RKO (cell line): ENCODE results near the gene CGNL1.

Experiments used
- DNase-seq: peaks from one replicate; pipeline ENCODE4 v3.0.0-alpha.2; 2016; ENCODE audit warnings: low spot score

Gene CGNL1

DNA sequence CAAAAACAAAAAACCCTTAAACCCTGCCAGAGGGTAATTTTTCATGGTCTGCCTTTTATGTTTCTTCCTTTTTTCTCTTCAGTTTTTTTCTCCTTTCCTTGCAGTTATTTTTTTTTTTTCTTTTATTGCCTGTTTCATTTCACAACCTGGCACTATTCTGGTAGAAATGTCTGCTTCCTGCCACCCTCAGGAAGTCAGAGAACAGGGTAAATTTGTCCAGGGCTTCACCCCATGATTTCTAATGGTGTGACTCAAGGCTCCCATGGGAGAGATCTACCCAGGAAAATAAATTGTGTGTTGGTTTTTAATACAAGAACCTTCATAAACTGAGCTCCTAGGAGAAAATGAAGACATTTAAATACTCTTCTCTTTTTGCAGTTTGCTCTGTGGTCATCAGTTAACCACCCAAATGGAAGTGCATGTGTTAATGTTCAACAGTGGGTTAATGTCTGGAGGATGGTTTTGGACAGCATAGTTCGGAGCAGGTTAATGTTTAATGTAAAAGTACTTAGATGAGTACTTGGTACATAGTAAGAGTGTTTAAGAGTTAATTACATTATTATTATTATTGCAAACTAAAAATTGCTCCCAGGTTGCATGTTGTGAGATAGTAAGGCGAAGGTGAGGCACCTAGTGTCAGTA, 45.9 kb downstream of the CGNL1 start:
- no peak for DNase-seq

DNA sequence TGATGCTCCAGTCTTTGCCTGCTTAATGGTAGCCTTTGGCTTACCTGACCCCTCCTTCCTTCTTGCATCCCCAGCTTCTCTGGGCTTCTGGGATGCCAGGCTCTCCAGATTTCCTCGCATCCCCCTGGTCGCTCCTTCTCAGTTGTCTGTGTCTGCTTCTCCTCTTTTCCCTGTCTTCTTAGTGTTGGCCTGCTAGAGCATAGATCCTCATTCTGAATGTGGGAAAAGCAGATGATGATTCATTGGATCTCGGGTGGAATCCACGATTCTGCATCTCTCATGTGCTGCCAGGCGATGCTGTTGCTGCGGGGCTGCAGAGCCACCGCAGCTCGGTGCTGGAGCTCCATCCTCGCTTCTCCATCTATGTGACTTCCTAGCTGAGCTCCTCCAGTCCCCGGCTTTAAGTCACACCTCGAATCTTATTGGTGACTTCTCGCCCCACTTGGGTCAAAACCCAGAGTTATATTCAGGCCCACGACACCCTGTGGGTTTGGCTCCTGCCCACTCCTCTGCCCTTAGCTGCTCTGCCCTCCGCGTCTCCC, 47.4 kb downstream of the CGNL1 start:
- DNase-seq, result no peak

DNA sequence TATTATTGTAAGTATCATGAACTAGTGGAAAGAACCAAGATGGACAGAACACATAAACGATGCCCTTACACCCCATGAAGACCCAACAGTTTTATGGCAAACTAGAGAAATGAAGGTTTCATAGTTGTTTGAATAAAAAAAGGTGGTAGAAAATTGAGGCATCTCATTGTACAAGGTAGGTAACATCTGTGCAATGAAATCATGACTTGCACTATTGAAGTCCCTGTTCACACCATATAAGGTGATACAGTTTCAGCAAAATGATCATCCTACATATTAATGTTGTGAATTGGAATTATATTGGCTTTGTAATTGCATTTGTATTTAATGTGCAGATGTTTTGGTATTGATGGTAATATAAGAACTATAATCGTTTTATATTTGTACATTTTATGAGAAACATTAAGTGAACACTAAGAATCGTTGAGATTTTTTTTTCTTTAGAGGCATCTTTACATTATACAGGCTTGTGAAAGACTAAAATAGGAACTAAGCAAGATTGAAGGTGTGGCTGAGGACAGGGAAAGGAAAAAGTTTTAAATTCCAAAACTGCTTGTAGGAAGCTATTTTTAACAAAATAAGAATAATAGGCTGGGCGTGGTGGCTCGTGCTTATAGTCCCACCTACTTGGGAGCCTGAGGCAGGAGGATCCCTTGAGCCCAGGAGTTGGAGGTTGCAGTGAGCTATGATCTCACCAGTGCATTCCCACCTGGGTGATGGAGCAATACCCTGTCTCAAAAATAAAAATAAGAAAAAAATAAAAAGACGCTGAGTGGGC, 48.5 kb downstream of the CGNL1 start:
- DNase-seq, result no peak

DNA sequence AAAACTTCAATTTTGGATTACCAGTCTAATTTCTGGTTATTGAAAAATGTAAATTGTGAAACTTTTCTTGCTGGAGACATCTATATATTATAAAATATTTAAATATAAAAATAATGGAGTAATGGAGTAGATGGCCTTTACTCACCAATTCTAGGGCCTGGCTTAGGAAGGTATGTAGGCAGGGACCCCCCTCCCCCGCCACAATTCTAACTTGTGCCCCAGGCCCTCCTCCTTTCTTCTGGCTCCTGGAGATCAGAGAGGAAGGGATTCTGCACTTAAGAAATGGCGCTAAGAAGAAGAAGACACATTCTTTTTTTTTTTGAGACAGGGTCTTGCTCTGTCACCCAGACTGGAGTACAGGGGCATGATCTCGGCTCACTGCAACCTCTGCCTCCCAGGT, 49.5 kb downstream of the CGNL1 start:
- DNase-seq, result no peak

DNA sequence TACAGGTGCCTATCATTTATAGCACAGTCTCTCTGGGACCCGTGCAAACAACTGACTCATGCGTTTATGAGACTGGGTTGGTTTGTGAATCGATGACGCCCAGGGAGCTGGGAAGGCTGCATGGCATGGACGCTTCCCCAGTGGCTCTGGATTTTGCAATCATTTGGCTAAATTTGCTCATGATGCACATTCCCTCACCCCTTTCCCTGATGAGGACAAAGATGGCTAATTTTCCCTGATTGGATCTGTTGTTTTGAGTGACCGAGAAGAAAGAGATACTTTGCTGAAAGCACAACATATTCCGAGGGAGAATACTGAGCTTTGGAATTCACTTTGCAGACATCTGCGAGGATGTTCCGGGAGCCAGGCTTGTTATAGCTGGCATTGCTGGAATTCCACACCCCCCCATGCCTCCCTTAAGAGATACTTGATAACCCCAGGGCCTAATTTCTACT, 51.1 kb downstream of the CGNL1 start:
- DNase-seq, result no peak

DNA sequence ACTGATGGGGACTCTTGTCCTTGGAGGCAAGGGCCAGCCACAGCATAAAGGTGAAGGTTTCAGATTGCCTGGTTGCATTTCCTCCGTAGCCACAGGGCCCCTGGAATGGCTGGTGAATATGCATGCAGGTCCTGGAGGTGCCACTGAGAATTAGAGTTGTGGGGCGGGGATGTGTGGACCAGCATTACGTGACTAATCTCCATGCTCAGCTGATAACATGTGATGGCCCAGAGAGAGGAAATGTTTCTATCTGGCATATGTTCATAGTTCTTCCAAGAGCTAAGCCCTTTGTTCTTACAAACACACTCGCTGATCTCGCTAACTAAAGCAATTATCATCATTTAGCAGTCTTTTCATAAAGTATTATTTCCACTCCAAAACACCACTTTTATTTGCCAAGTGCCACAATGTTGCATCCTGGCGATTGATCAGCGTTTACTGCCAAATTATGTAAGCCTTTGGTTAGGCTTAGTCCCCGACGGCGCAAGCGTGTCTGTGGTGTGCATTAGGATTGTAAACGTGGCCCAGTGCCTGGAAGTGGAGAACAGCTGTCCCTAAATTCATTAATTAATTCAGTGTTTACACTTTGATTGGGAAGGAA, 55.9 kb downstream of the CGNL1 start:
- DNase-seq, result no peak

DNA sequence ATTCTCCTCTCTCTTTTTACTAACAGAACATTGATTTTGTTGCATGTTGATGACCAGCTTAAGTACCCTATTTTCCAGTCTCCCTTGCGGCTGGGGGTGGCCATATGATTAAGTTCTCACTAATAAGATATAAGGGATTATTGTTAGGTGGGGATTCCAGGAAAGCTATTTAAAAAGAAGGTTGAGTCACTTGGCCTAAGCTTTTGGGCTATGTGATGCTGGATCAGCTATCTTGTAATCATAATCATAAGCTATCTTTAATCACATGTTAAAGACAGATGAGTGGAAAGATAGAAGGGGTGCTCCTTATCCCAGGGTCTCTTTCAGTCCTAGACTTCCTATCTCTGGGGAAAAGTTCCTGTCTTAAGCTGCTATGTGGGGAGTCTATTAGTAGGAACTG, 59.9 kb downstream of the CGNL1 start:
- DNase-seq, result no peak

DNA sequence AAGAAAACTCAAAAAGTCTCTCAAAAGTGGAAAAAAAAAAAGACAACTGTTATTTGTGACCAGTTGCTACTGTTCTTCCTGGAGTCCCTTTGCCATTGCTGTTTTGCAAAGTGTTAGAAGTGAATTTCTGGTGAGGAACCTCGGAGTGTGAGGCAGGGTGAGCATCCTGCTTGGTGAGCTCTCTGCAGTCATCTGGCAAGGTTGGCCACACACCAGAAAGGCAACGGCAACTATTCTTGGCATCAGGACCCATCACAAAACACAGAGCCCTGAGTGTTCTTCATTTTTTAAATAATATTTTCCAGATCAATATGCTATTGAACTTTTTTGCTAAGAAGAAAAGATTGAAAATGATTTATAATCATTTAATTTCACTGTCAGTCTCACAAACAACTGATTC, 60.7 kb downstream of the CGNL1 start:
- no peak for DNase-seq

DNA sequence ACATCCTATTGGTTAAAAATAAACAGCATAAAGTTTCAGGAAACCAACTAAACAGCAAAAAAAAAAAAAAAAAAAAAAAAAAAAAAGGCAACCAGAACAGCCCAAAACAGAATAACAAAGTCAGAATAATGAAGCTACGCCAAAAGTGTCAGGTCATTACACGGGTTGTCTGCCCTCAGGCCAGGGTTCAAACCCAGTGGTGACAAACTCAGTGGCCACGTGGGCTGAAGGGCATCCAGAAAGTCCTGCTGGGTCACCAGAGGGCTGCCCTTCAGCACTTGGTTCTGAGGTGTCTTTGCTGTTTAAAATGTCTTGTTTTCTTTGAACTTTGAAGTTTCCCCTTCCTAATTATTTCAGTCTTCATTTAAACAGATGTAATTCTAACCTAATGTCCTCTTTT, 61.3 kb downstream of the CGNL1 start:
- no peak for DNase-seq

DNA sequence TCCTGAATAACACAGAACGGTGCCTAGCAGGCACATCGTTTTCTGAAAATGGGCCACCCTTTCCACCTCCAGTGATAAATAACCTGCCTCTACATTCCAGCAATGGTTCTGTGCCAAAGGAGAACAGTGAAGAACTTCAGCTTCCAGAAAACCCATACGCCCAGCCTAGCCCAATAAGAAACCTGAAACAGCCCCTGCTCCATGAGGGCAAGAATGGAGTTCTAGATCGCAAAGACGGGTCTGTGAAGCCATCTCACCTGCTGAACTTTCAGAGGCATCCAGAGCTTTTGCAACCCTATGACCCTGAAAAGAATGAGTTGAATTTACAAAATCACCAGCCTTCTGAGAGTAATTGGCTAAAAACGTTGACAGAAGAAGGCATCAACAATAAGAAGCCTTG, 61.9 kb downstream of the CGNL1 start:
- DNase-seq, result no peak

DNA sequence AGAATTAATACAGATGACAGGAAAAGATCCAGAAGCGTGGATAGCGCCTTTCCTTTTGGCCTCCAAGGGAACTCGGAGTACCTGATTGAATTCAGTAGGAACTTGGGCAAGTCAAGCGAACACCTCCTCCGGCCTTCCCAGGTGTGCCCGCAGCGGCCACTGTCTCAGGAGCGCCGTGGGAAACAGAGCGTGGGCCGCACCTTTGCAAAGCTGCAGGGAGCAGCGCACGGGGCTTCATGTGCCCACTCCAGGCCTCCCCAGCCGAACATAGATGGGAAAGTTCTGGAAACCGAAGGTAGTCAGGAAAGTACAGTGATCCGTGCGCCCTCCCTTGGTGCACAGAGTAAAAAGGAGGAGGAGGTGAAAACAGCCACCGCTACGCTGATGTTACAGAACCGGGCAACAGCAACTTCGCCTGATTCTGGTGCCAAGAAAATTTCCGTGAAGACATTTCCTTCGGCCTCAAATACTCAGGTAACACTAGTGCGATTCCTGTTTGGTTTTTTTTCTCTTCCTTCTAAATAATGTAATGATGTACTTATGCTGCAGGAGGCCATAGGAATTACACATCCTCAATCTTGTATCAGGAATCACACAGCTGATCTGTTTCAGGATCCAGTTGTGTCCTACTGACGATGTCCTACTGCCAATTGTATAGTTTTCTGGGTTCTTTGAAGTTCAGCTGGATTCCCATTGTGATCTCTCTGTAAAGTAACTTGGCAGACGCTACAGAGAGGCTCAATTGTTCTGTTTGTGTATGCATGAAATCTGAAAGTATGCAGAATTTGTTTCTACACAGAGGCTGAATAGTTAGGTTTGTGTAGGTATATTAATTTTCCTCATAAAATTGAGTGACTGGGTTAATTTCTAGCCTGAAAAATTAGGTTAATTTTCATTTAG, 63.1 kb downstream of the CGNL1 start:
- no peak for DNase-seq

DNA sequence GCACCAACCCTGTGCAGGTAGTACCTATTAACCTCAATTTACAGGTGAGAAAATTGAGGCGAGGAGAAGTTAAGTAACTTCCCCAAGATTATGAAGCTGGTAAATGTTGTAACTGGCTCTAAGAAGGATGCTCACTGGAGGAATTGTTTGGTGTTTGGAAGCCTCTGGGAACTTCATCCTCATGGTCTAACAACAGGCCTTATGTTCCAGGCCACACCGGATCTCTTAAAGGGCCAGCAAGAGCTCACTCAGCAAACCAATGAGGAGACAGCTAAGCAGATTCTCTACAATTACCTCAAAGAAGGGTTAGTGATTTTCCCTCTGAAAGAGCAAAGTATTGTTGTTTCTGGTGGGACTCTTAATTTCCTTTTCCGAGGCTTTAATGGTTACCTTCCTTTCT, 63.9 kb downstream of the CGNL1 start:
- DNase-seq, result no peak

DNA sequence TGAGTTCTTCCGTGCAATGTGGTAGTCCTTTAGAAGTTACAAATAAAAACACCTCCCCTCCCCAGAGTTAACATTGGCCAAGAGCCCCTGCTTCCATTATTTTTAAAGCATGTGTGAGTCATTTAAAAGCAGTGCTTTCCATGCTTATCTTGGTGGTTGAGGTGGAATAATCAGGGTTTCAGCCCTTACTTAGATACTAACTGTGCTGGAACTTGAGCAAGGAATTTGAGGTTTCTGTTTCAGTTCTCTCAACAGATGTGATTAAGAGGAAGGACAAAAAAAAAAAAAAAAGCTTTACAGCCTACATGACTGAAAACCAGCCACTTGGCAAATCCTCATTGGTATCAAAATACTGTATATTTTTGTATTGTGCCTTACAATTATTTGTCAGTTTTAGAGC, 64.5 kb downstream of the CGNL1 start:
- no peak for DNase-seq

DNA sequence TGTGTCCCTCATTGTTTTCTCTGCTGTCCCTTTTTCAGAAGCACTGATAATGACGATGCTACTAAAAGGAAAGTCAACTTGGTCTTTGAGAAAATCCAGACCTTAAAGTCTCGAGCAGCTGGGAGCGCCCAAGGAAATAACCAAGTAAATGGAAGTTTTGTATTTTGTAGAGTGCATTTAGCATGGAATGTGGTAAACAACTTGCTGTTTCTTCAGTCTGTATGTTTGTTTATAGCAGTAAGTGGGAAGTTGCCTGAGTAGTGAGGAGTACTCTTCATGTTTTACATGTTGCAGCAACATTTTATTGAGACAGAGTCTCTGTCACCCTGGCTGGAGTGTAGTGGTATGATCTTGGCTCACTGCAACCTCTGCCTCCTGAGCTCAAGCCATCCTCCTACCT, 66.0 kb downstream of the CGNL1 start:
- DNase-seq, result no peak

DNA sequence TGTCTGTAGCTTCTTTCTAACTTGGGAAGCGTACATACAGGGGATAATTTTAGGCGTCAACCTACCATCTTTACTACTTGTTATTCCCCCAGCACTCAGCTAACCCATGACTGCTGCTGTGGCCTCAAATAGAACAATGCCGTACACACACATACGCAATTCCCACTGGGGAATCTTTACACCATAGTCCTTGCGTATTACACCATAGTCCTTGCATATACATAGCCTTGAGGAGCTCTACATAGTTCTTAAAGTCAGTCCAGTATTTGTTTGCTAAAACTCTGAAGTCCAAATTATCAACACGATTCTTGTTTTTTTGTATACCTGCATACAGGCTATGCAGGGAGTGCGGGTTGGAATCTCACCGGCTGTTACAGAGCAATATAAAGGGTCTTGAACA, 67.2 kb downstream of the CGNL1 start:
- no peak for DNase-seq

DNA sequence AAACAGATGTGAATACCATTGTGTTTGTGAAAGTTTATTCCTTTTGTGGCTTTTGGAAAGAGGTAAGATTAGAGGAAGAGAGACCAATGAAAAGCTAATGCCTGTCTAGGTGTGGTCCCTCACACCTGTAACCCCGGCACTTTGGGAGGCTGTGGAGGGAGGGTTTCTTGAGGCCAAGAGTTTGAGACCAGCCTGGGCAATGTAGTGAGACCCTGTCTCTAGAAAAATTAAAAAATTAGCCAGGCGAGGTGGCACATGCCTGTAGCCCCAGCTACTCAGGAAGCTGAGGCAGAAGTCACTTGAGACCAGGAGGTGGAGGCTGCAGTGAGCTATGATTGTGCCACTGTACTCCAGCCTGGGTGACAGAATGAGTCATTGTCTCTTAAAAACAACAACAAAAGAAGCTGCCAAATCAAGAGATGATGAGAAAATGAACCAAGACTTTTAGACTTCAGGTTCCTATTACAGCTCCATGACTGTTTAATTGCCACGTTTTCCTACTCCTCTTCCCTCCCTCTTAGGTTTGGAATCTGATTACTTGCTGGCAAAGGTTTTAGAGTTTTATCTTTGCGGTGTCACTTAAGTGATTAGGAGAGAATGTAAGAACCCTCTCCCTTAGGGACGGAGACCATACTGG, 68.7 kb downstream of the CGNL1 start:
- DNase-seq, result no peak

DNA sequence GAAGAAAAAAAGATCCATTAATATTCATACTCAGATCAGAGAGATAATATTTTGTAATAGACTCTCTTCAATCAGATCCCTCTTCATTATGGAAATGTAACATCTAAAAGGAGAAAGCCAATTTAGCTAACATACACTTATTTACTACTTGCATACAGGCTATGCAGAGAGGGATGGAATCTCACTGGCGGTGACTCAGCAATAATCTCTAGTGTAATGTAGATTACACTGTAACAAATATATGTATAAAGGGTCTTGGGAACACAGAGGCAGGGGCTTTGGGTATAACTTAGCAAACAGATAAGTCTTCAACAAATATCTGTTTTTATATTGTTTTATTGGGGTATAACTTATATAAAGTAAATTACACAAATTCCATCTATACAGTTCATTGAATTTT, 69.6 kb downstream of the CGNL1 start:
- no peak for DNase-seq

DNA sequence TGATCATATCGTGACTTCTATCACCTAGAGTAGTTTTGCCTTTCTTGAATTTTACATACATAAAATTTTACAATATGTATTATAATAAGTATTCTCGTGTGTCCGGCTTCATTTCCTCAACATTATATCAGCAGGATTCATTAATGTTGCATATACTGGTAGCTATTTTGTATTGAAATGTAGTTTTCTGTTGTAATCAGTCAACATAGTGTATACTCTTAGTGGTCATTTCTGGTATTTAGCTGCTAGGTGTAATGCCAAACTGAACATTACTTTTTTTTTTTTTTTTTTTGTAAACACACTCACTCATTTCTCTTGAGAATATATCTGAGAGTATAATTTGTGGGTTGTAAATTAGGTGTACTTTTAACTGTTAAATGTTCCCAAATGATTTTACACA, 70.1 kb downstream of the CGNL1 start:
- no peak for DNase-seq

DNA sequence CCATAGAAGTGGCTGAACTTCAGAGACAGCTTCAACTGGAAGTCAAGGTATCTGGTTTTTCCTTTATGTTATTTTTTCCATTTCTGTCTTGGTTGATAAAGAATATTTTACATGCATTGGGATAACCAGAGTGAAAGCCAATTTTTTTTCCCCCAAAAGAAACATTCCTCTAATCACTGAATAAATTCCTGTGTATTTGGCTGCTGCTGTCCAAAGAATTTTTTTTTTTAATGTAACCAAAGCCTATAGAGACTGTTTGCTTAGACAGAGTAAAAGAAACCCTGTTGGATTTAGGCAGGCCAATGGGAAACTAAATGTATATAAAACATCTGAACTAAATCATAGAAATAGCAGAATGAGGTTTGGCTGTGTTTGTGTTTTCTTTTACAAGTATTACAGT, 75.2 kb downstream of the CGNL1 start:
- DNase-seq, result no peak

DNA sequence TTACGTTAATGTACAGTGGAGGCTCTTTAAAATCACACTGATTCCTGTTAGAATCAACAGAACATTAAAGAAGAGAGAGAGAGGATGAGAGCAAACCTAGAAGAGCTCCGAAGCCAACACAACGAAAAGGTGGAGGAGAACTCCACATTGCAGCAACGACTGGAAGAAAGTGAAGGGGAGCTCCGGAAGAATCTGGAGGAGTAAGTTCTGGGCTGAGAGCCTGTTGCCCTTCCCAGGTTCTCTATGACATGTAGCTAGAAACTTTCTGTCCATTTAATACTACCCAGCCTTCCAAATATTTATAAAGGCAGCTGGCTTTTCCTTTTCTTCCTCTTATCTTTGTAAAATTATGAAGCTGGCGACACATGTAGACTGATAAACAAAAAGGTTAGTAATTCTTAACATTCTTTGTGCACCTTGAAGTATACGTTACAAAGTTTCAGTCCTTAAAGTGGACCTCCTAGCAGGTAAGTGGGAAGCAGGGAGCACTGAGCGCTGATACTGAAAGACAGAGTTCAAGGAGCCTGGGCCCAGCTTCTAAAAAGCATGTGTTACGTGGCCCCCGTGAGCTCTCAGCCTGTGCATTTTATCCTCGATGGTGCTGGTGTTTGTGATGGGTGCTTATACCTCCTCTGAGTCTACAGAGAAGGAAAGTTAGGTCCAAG, 75.9 kb downstream of the CGNL1 start:
- no peak for DNase-seq

DNA sequence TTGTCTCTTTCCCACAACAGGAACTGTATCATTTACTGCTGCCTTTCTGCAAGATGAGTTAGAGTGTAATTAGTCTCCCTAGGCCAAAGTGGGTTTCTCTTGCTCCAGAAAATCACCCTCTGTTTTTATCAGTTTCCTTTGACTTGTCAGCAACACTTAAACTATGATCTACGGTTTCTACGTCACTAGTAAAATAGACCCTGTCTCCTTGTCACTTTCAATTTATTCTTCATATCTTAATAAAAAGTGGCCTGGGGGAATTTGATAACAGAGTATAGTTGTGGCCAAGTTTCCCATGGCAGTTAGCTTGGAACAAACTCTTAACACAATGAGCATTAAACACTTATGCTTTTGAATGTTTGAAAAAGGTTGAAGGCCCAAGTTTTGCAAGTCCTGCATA, 79.6 kb downstream of the CGNL1 start:
- DNase-seq, result no peak
